Eye (tissue), 1 donor: ENCODE data around the gene NLGN1.

Source experiments
- DNase-seq: peaks from one replicate; pipeline ENCODE4 v3.0.0-alpha.2; 2015

The NLGN1 gene

GRCh38 chr3:173921732-173922131, 524.2 kb downstream of the NLGN1 start:
- no peak for DNase-seq

- DNase-seq = no peak
These were observed 525.7 kb downstream of the NLGN1 start for GRCh38 chr3:173923204-173923603.

- no peak for DNase-seq
These were observed 532.7 kb downstream of the NLGN1 start for GRCh38 chr3:173930251-173930650.

GRCh38 chr3:173932624-173933023, 535.1 kb downstream of the NLGN1 start:
- DNase-seq = no peak

GRCh38 chr3:173933113-173933512, 535.6 kb downstream of the NLGN1 start:
- no peak for DNase-seq

- DNase-seq = no peak
These were observed 538.8 kb downstream of the NLGN1 start for GRCh38 chr3:173936316-173936715.

- DNase-seq = no peak
These were observed 540.6 kb downstream of the NLGN1 start for GRCh38 chr3:173938159-173938558.

- no peak for DNase-seq
These were observed 541.1 kb downstream of the NLGN1 start for GRCh38 chr3:173938616-173939015.

GRCh38 chr3:173939331-173939730, 541.8 kb downstream of the NLGN1 start:
- DNase-seq = peak; percentile 61

- DNase-seq = no peak
These were observed 545.7 kb downstream of the NLGN1 start for GRCh38 chr3:173943264-173943663.

- peak; percentile 18 for DNase-seq
These were observed 547.6 kb downstream of the NLGN1 start for GRCh38 chr3:173945170-173945569.

- DNase-seq = peak; percentile 17
These were observed 548.3 kb downstream of the NLGN1 start for GRCh38 chr3:173945806-173946205.

- no peak for DNase-seq
These were observed 557.1 kb downstream of the NLGN1 start for GRCh38 chr3:173954647-173955046.

- no peak for DNase-seq
These were observed 560.1 kb downstream of the NLGN1 start for GRCh38 chr3:173957646-173958045.

- no peak for DNase-seq
These were observed 561.3 kb downstream of the NLGN1 start for GRCh38 chr3:173958805-173959204.

GRCh38 chr3:173970281-173970680, 572.7 kb downstream of the NLGN1 start:
- DNase-seq = no peak

GRCh38 chr3:173976281-173976680, 578.7 kb downstream of the NLGN1 start:
- no peak for DNase-seq

- no peak for DNase-seq
These were observed 580.2 kb downstream of the NLGN1 start for GRCh38 chr3:173977747-173978146.

GRCh38 chr3:173983343-173983742, 585.8 kb downstream of the NLGN1 start:
- DNase-seq = no peak

GRCh38 chr3:173986861-173987410, 589.4 kb downstream of the NLGN1 start:
- DNase-seq = peak; percentile 19

GRCh38 chr3:173988909-173989308, 591.4 kb downstream of the NLGN1 start:
- DNase-seq = no peak

- DNase-seq = no peak
These were observed 594.9 kb downstream of the NLGN1 start for GRCh38 chr3:173992416-173992815.

GRCh38 chr3:173993299-173993698, 595.8 kb downstream of the NLGN1 start:
- DNase-seq = peak; percentile 68

GRCh38 chr3:174000675-174001074, 603.1 kb downstream of the NLGN1 start:
- DNase-seq = no peak

GRCh38 chr3:174002543-174002942, 605.0 kb downstream of the NLGN1 start:
- DNase-seq = no peak

GRCh38 chr3:174010907-174011306, 613.4 kb downstream of the NLGN1 start:
- DNase-seq = no peak
